ENCODE measurements around the gene HIF1A. TPM values are rescaled to one million over a fixed set of nuclear protein-coding genes. Genes with fewer than 3 reads are reported as not detected.

HIF1A gene
- total and polyA plus RNA-seq, 12 donors = 15.4 to 97.3 (median 59.4) TPM

GRCh38 chr14:61726778-61727658 lies 31.7 kb downstream of the HIF1A start:
- intact Hi-C loops (cut with DNase I) = loop anchor here in 1 of 10 donors (10.0 kb wide), 1 partner anchor 162 kb away; no protein-coding TSS in a partner anchor
- H3K4me3 ChIP-seq = no peak overlapping the region
- no peaks in the 10 kb centered on the region for H3K27me3 ChIP-seq
- no peak for TF ChIP-seq CTCF (IDR thresholded peaks at IDR 0.05)
- H3K4me1 ChIP-seq = peaks cover 0 to 31% (median 10%) of the 10 kb centered on the region in 9 donors
- WGBS, 2 donors = 80 to 87% methylated on average over 7 of the region's 7 CpGs
- H3K27ac ChIP-seq = peak overlapping the region in 3 of 10 donors; percentile 2 to 20 (median 2)
- DNase-seq (no peak), ATAC-seq (no peak)
- peaks cover 0 to 100% (median 10%) of the 10 kb centered on the region in 9 donors for H3K36me3 ChIP-seq
- no peaks in the 10 kb centered on the region for H3K9me3 ChIP-seq

- Histone ChIP-seq H3K4me1 (peaks cover 0 to 31% (median 9%) of the 10 kb centered on the region in 9 donors), H3K36me3 (peaks cover 0 to 100% (median 29%) of the 10 kb centered on the region in 9 donors), H3K27me3 (no peaks in the 10 kb centered on the region), H3K4me3 (no peak overlapping the region), H3K9me3 (no peaks in the 10 kb centered on the region), H3K27ac (peak overlapping the region in 4 of 10 donors; percentile 37 to 48 (median 40))
- 53 to 55% methylated on average over 2 of the region's 2 CpGs for WGBS, 2 donors
- intact Hi-C loops (cut with DNase I) = loop anchor here in 9 of 10 donors (2.0 to 10.0 kb wide), 7 partner anchors 34 to 436 kb away; partner anchors contain the start of gene HIF1A (in 1 of the 9)
- ATAC-seq (peak in 3 of 8 donors; percentile 21 to 39 (median 29)), DNase-seq (no peak)
- peak in 8 of 9 donors; percentile 17 to 73 (median 60) for TF ChIP-seq CTCF (IDR thresholded peaks at IDR 0.05)
Observed at GRCh38 chr14:61730756-61731373, 35.6 kb downstream of the HIF1A start.

- ATAC-seq = no peak
- WGBS, 2 donors = 89 to 90% methylated on average over 2 of the region's 2 CpGs
- intact Hi-C loops (cut with DNase I) = loop anchor here in 8 of 10 donors (5.0 to 10.0 kb wide), 4 partner anchors 37 to 439 kb away; partner anchors contain the start of gene HIF1A (in 1 of the 8)
- DNase-seq = no peak
- H3K27ac ChIP-seq = no peak overlapping the region
- no peaks in the 10 kb centered on the region for H3K9me3 ChIP-seq
- no peak for TF ChIP-seq CTCF (IDR thresholded peaks at IDR 0.05)
- no peaks in the 10 kb centered on the region for H3K27me3 ChIP-seq
- peaks cover 0 to 100% (median 46%) of the 10 kb centered on the region in 9 donors for H3K36me3 ChIP-seq
- peaks cover 0 to 24% (median 6%) of the 10 kb centered on the region in 9 donors for H3K4me1 ChIP-seq
- H3K4me3 ChIP-seq = no peak overlapping the region
Observed at GRCh38 chr14:61733972-61734371, 38.7 kb downstream of the HIF1A start.

- ATAC-seq = no peak
- Histone ChIP-seq H3K4me3 (no peak overlapping the region), H3K27me3 (no peaks in the 10 kb centered on the region), H3K9me3 (no peaks in the 10 kb centered on the region), H3K27ac (peak overlapping the region in 2 of 10 donors; percentile 4 to 17), H3K36me3 (peaks cover 0 to 100% (median 57%) of the 10 kb centered on the region in 9 donors), H3K4me1 (peaks cover 0 to 16% (median 7%) of the 10 kb centered on the region in 9 donors)
- no peak for TF ChIP-seq CTCF (IDR thresholded peaks at IDR 0.05)
- WGBS, 2 donors = 54 to 57% methylated on average over 4 of the region's 4 CpGs
- intact Hi-C loops (cut with DNase I) = loop anchor here in 3 of 10 donors (10.0 kb wide), 1 partner anchor 442 kb away; no protein-coding TSS in a partner anchor
- no peak for DNase-seq
Observed at GRCh38 chr14:61736751-61737150, 41.4 kb downstream of the HIF1A start.

Data from heart right ventricle (tissue), 16 donors.